Peyer's patch (tissue), 4 donors: ENCODE data around the gene EGFL7.

Experiments
- CTCF ChIP-seq, 6 experiments: fragments of 450-650 bp in 4 of 6; fragments of 200-600 bp in 2 of 6; sonication (generic) in 1 of 6; IDR thresholded peaks; one replicate each; pipeline ENCODE4 v1.5.1; 2017 to 2019; ENCODE audit warnings: antibody characterized with exemption in 6 of 6, mild to moderate bottlenecking in 3 of 6, moderate library complexity in 1 of 6
- POLR2A ChIP-seq, 2 donors: fragments of 450-650 bp; IDR thresholded peaks; one replicate each; pipeline ENCODE4 v1.5.1; 2017; ENCODE audit warnings: antibody characterized with exemption in 2 of 2, mild to moderate bottlenecking in 2 of 2, moderate library complexity in 2 of 2

GRCh38 chr9:136629001-136629878, 33.5 kb upstream of the EGFL7 start:
- TF ChIP-seq CTCF (IDR thresholded peaks at IDR 0.05) (no peak), POLR2A (IDR thresholded peaks at IDR 0.05) (no peak)
